HCT116 (cell line): ENCODE results near the gene GRIN3A. TPM values are rescaled to one million over a fixed set of nuclear protein-coding genes. Genes with fewer than 3 reads are reported as not detected.

Experiments
- ATAC-seq: fragments of 200-7000 bp; cut with Tn5 transposase; 2 replicates; pipeline ENCODE4 v1.9.1; 2020; ENCODE audit warnings: mild to moderate bottlenecking, moderate library complexity
- BruUV-seq: library from RNA; stranded (reverse); fragments of 400-500 nt; replicated peaks from 2 replicates; lab custom pipeline; 2021; lab: Mats Ljungman, UMichigan
- CTCF ChIA-PET: fragments of 300-600 bp; sonication (Branson Sonifier 250); formaldehyde crosslinking; loops from one replicate; lab custom pipeline; 2021; ENCODE audit warnings: antibody characterized with exemption; lab: Charles Lee
- POLR2A ChIA-PET: fragments of 300-600, 350-600 bp; sonication (Branson Sonifier 250); formaldehyde crosslinking; loops from one replicate; lab custom pipeline; 2021; ENCODE audit warnings: antibody characterized with exemption; lab: Charles Lee
- RAD21 ChIA-PET, 2 experiments: fragments of 300-600 bp; sonication (Branson Sonifier 250); formaldehyde crosslinking; loops; one replicate each; lab custom pipeline; 2023; ENCODE audit warnings: low total read pairs in 2 of 2; ENCODE audit not compliant: uncharacterized antibody in 2 of 2, unreplicated experiment in 2 of 2, low non-redundant PET in 1 of 2; lab: Charles Lee
- DNase-seq: peaks from one replicate; pipeline ENCODE4 v3.0.0-alpha.2; 2010; ENCODE audit warnings: low read depth, low spot score
- H2AFZ ChIP-seq: fragments of 200-600 bp; shearing (Covaris generic), sonication (generic); 2 replicates; pipeline ENCODE4 v1.6.1; 2017; ENCODE audit warnings: low read depth, mixed run types, mixed read lengths, antibody characterized with exemption, low read length; ENCODE audit not compliant: poor library complexity, severe bottlenecking
- H3K27ac ChIP-seq: 2 replicates; pipeline ENCODE4 v1.5.1; 2012; ENCODE audit warnings: low read depth, low read length
- H3K27me3 ChIP-seq: fragments of 200-600 bp; sonication (generic); 2 replicates; pipeline ENCODE4 v1.6.1; 2016; ENCODE audit warnings: mixed run types, low read length, mixed read lengths; ENCODE audit not compliant: insufficient read depth
- H3K36me3 ChIP-seq, 2 experiments: fragments of 200-500 bp in 1 of 2; fragments of 200-600 bp in 1 of 2; sonication (Bioruptor generic) in 1 of 2; sonication (generic) in 1 of 2; 2 replicates each; pipeline versions ENCODE4 v1.5.1 to v1.6.1; 2014 to 2016; ENCODE audit warnings: low read length in 2 of 2, inconsistent platforms in 1 of 2, mixed read lengths in 1 of 2, mixed run types in 1 of 2; ENCODE audit not compliant: insufficient read depth in 2 of 2, control insufficient read depth in 1 of 2
- H3K4me1 ChIP-seq, 2 experiments: fragments of 200-600 bp in 1 of 2; sonication (generic) in 1 of 2; 2 replicates each; pipeline versions ENCODE4 v1.5.1 to v1.6.1; 2012 to 2017; ENCODE audit warnings: low read length in 2 of 2, inconsistent platforms in 1 of 2, mild to moderate bottlenecking in 1 of 2, mixed read lengths in 1 of 2, mixed run types in 1 of 2, moderate library complexity in 1 of 2; ENCODE audit not compliant: insufficient read depth in 2 of 2, control insufficient read depth in 1 of 2
- H3K4me2 ChIP-seq: fragments of 200-600 bp; sonication (generic); 2 replicates; pipeline ENCODE4 v1.6.1; 2017; ENCODE audit warnings: mixed run types, low read length, mixed read lengths
- H3K4me3 ChIP-seq, 2 experiments: fragments of 200-600 bp in 1 of 2; sonication (generic) in 1 of 2; replicated peaks in 1 of 2; 2 replicates each; pipeline ENCODE4 v1.5.1; 2011 to 2016; ENCODE audit warnings: low read length in 2 of 2, control low read depth in 1 of 2, low read depth in 1 of 2, mild to moderate bottlenecking in 1 of 2, mixed read lengths in 1 of 2, mixed run types in 1 of 2
- H3K79me2 ChIP-seq: fragments of 200-600 bp; sonication (generic); 2 replicates; pipeline ENCODE4 v1.6.1; 2017; ENCODE audit warnings: mild to moderate bottlenecking, mixed run types, low read length, moderate library complexity, mixed read lengths; ENCODE audit not compliant: insufficient read depth
- H3K9ac ChIP-seq: fragments of 200-600 bp; sonication (generic); 2 replicates; pipeline ENCODE4 v1.6.1; 2016; ENCODE audit warnings: low read length, mixed read lengths
- H3K9me2 ChIP-seq: fragments of 200-600 bp; sonication (generic), shearing (Covaris generic); 2 replicates; pipeline ENCODE4 v1.6.1; 2017; ENCODE audit warnings: mixed run types, mild to moderate bottlenecking, moderate library complexity; ENCODE audit not compliant: insufficient read depth
- H3K9me3 ChIP-seq, 2 experiments: fragments of 200-500 bp in 1 of 2; fragments of 200-600 bp in 1 of 2; sonication (Bioruptor generic) in 1 of 2; sonication (generic) in 1 of 2; 2 replicates each; pipeline ENCODE4 v1.6.1; 2014 to 2017; ENCODE audit warnings: low read length in 2 of 2, mixed read lengths in 2 of 2, inconsistent platforms in 1 of 2, low read depth in 1 of 2, mild to moderate bottlenecking in 1 of 2, mixed run types in 1 of 2, moderate library complexity in 1 of 2; ENCODE audit not compliant: control insufficient read depth in 1 of 2, insufficient read depth in 1 of 2
- H4K20me1 ChIP-seq: fragments of 200-600 bp; sonication (generic), shearing (Covaris generic); 2 replicates; pipeline ENCODE4 v1.6.1; 2017; ENCODE audit warnings: mixed run types, mild to moderate bottlenecking, moderate library complexity; ENCODE audit not compliant: insufficient read depth
- CEBPB ChIP-seq: IDR thresholded peaks from 2 replicates; pipeline ENCODE4 v1.6.1; 2012; ENCODE audit warnings: low read depth
- CTCF ChIP-seq, 3 experiments: fragments of 200-600 bp in 1 of 3; sonication (generic) in 1 of 3; IDR thresholded peaks in 2 of 3; conservative IDR thresholded peaks in 1 of 3; 2 replicates each; pipeline ENCODE4 v1.5.1; 2012 to 2017; ENCODE audit warnings: low read depth in 2 of 3, low read length in 2 of 3, antibody characterized with exemption in 1 of 3, borderline replicate concordance in 1 of 3, control low read depth in 1 of 3, mild to moderate bottlenecking in 1 of 3, mixed read lengths in 1 of 3, mixed run types in 1 of 3, moderate library complexity in 1 of 3; ENCODE audit not compliant: insufficient read depth in 1 of 3
- EGR1 ChIP-seq: IDR thresholded peaks from 2 replicates; pipeline ENCODE4 v1.6.1; 2012; ENCODE audit warnings: low read depth
- ELF1 ChIP-seq: IDR thresholded peaks from 2 replicates; pipeline ENCODE4 v1.6.1; 2012; ENCODE audit warnings: low read depth, borderline replicate concordance
- EZH2 ChIP-seq: fragments of 200-600 bp; sonication (generic); IDR thresholded peaks from 2 replicates; pipeline ENCODE4 v1.6.1; 2017; ENCODE audit warnings: antibody characterized with exemption, mixed run types
- POLR2A ChIP-seq: IDR thresholded peaks from 2 replicates; pipeline ENCODE4 v1.7.0; 2011; ENCODE audit warnings: borderline replicate concordance; ENCODE audit not compliant: insufficient read depth, insufficient read length; ENCODE audit errors: extremely low read depth
- SIN3A ChIP-seq: IDR thresholded peaks from 2 replicates; pipeline ENCODE4 v1.6.1; 2012; ENCODE audit warnings: low read depth
- YY1 ChIP-seq: IDR thresholded peaks from 2 replicates; pipeline ENCODE4 v1.6.1; 2011; ENCODE audit warnings: low read length, low read depth, moderate library complexity, mild to moderate bottlenecking; ENCODE audit not compliant: insufficient replicate concordance; ENCODE audit errors: extremely low read depth
- ZNF274 ChIP-seq: fragments of 200-500 bp; sonication (Bioruptor generic); IDR thresholded peaks from 2 replicates; pipeline ENCODE4 v1.6.1; 2014; ENCODE audit warnings: mild to moderate bottlenecking, low read depth, low read length, inconsistent platforms
- intact Hi-C: fragments of 100-400 bp; cut with micrococcal nuclease; formaldehyde crosslinking; loops from 2 replicates; pipeline ENCODE4 v1.10.0; 2022
- total RNA-seq: library from RNA; stranded (reverse); gene quantifications from one replicate; pipeline ENCODE4 v1.2.1, GENCODE V29; 2021; ENCODE audit not compliant: unreplicated experiment
- TF ChIP-seq, protein P1 (sequence below): IDR thresholded peaks from 2 replicates; pipeline ENCODE4 v1.6.1; 2012; ENCODE audit warnings: low read depth
- TF ChIP-seq, protein P2 (sequence below): IDR thresholded peaks from 2 replicates; pipeline ENCODE4 v1.6.1; 2012
- TF ChIP-seq, protein P3 (sequence below): IDR thresholded peaks from 2 replicates; pipeline ENCODE4 v1.6.1; 2012

Gene GRIN3A
- total RNA-seq, 1 experiment from 2014 or later: not detected

DNA sequence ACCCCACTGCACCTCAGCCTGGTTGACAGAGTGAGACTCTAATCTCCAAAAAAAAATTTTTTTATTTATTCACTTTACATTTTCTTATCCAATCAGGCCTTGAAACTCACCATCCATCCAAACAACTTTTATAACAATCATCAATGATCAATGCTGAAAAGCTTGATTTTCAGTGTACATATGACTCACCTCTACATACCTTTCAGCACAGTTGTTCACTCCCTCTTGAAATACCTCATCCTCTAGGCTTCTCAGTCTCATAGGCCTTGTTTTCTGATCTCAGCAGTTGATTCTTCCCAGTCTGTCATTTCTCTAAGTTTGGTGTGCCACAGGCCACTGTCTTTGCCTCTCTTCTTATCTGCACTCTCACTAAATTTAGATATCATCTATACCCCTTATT lies 36.2 kb downstream of the GRIN3A start:
- ChIA-PET RAD21 (no interaction called here), POLR2A (no interaction called here)
- intact Hi-C loops: no loop called here
- Histone ChIP-seq H3K4me1 (peaks cover 0 to 4% of the 10 kb centered on the region in 2 experiments; a peak in 1 of 4 replicates), H3K36me3 (no peaks in the 10 kb centered on the region), H3K9me3 (no peaks in the 10 kb centered on the region), H3K79me2 (no peaks in the 10 kb centered on the region), H2AFZ (no peak overlapping the region), H3K27me3 (peaks cover 20% of the 10 kb centered on the region), H3K9ac (no peak overlapping the region), H3K9me2 (no peaks in the 10 kb centered on the region), H4K20me1 (no peaks in the 10 kb centered on the region), H3K27ac (no peak overlapping the region)
- DNase-seq: no peak
- BruUV-seq: no TSS peak
- TF ChIP-seq, protein P1, sequence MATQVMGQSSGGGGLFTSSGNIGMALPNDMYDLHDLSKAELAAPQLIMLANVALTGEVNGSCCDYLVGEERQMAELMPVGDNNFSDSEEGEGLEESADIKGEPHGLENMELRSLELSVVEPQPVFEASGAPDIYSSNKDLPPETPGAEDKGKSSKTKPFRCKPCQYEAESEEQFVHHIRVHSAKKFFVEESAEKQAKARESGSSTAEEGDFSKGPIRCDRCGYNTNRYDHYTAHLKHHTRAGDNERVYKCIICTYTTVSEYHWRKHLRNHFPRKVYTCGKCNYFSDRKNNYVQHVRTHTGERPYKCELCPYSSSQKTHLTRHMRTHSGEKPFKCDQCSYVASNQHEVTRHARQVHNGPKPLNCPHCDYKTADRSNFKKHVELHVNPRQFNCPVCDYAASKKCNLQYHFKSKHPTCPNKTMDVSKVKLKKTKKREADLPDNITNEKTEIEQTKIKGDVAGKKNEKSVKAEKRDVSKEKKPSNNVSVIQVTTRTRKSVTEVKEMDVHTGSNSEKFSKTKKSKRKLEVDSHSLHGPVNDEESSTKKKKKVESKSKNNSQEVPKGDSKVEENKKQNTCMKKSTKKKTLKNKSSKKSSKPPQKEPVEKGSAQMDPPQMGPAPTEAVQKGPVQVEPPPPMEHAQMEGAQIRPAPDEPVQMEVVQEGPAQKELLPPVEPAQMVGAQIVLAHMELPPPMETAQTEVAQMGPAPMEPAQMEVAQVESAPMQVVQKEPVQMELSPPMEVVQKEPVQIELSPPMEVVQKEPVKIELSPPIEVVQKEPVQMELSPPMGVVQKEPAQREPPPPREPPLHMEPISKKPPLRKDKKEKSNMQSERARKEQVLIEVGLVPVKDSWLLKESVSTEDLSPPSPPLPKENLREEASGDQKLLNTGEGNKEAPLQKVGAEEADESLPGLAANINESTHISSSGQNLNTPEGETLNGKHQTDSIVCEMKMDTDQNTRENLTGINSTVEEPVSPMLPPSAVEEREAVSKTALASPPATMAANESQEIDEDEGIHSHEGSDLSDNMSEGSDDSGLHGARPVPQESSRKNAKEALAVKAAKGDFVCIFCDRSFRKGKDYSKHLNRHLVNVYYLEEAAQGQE: no peak
- no peak for TF ChIP-seq YY1
- TF ChIP-seq, protein P2, sequence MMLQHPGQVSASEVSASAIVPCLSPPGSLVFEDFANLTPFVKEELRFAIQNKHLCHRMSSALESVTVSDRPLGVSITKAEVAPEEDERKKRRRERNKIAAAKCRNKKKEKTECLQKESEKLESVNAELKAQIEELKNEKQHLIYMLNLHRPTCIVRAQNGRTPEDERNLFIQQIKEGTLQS: no peak
- no peak for TF ChIP-seq CTCF (IDR thresholded peaks at IDR 0.05 in 2 of 3, conservative IDR thresholded peaks at IDR 0.05 in 1 of 3; ENCODE audit: borderline replicate concordance in 1 of 3, insufficient read depth in 1 of 3, low read depth in 2 of 3, low read length in 2 of 3)
- no peak for TF ChIP-seq EGR1
- no peak for TF ChIP-seq CEBPB
- no peak for TF ChIP-seq POLR2A
- TF ChIP-seq EZH2: no peak
- no peak for TF ChIP-seq ELF1
- TF ChIP-seq, protein P3, sequence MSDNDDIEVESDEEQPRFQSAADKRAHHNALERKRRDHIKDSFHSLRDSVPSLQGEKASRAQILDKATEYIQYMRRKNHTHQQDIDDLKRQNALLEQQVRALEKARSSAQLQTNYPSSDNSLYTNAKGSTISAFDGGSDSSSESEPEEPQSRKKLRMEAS: no peak
- no peak for TF ChIP-seq ZNF274
- no peak for TF ChIP-seq SIN3A
- TF ChIP-seq, all 23 proteins: peak for 0
- no peak for ATAC-seq
- no peak overlapping the region for H3K4me3 ChIP-seq
- H3K4me2 ChIP-seq: no peak overlapping the region
- CTCF ChIA-PET: no interaction called here
